ENCODE data around the gene CAB39.

CAB39 gene

DNA sequence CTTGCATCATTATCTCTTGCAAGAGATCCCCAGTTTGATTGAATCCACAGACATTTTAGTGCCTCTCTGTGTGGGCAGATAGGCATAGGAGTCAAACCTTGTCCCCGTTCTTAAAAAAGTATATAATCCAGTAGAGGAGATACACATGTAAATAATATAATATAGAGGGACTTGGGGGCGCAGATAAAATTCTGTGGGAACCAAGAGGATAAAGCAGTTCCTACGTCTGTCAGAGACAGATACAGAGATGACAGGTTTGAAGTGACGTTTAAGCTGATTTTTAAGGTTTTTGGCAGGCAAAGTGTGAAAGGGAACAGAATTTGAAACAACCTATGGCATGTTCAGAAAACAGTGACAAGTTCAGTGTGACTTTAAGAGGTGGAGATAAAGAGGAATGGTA, 63.1 kb downstream of the CAB39 start:
- Mint-ChIP-seq H3K27me3 (ENCODE audit: low read depth, poor library complexity) (no peaks in the 10 kb centered on the region), H3K4me1 (peaks cover 18% of the 10 kb centered on the region), H3K9me3 (no peaks in the 10 kb centered on the region), H3K27ac (no peak overlapping the region), H3K36me3 (ENCODE audit: low read depth) (peaks cover 77% of the 10 kb centered on the region), H3K4me3 (no peak overlapping the region)
- DNase-seq: no peak
- TF ChIP-seq, protein P1, sequence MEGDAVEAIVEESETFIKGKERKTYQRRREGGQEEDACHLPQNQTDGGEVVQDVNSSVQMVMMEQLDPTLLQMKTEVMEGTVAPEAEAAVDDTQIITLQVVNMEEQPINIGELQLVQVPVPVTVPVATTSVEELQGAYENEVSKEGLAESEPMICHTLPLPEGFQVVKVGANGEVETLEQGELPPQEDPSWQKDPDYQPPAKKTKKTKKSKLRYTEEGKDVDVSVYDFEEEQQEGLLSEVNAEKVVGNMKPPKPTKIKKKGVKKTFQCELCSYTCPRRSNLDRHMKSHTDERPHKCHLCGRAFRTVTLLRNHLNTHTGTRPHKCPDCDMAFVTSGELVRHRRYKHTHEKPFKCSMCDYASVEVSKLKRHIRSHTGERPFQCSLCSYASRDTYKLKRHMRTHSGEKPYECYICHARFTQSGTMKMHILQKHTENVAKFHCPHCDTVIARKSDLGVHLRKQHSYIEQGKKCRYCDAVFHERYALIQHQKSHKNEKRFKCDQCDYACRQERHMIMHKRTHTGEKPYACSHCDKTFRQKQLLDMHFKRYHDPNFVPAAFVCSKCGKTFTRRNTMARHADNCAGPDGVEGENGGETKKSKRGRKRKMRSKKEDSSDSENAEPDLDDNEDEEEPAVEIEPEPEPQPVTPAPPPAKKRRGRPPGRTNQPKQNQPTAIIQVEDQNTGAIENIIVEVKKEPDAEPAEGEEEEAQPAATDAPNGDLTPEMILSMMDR (IDR thresholded peaks at IDR 0.05): no peak

DNA sequence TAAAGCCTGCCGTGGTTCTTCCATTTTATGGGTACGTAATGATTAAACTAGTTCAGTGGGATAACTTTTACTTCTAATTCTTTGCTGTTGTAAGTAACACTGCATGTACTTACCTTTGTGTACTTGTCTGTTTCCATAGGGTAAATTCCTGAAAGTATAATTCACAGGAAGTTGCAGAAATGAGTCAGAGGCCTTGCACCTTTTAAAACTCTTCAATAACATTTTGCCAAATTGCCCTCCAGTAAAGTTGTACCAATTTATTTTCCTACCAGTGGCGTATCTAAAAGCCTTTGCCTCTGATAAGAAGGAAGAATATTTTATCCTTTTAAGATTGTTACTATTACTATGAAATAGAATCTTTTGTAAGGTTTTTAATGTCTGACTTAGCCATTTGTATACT, 65.1 kb downstream of the CAB39 start:
- Mint-ChIP-seq H3K36me3 (ENCODE audit: low read depth) (peaks cover 77% of the 10 kb centered on the region), H3K4me1 (peaks cover 28% of the 10 kb centered on the region), H3K27ac (no peak overlapping the region), H3K4me3 (no peak overlapping the region), H3K27me3 (ENCODE audit: low read depth, poor library complexity) (no peaks in the 10 kb centered on the region), H3K9me3 (peaks cover 11% of the 10 kb centered on the region)
- DNase-seq: no peak
- TF ChIP-seq, protein P1 (IDR thresholded peaks at IDR 0.05): no peak

DNA sequence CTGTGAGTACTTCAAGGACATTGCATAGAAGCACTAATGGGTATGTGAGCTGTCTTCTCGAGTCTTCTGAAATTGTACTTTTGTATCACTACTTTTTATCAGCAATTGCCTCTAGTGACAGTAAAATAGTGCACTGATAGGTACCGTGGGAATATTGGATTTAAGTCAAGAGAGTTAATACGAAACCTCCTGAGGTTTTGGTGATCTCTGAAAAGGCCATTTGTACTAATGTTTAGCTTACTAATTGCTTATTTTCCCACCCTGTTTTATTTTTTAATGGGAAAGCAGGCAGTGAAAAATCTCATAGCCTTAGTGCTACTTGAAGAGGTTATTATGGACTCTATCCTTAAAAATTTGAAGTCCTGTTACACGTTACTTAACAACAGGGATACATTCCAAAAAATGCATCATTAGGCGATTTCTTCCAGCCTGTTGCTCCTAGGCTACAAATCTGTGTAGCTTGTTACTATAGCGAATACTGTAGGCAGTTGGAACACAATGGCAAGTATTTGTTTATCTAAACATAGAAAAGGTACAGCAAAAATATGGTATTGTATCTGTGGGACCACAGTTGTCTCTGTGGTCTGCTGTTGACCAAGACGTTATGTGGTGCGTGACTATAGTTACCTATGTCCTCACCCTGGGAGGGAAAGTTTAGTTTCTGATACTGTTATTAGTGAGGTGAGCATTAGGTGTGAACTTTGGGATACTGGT, 65.9 kb downstream of the CAB39 start:
- Mint-ChIP-seq H3K36me3 (ENCODE audit: low read depth) (peaks cover 77% of the 10 kb centered on the region), H3K9me3 (peaks cover 18% of the 10 kb centered on the region), H3K27ac (peak overlapping the region; percentile 53), H3K27me3 (ENCODE audit: low read depth, poor library complexity) (no peaks in the 10 kb centered on the region), H3K4me1 (peaks cover 28% of the 10 kb centered on the region), H3K4me3 (no peak overlapping the region)
- TF ChIP-seq, protein P1 (IDR thresholded peaks at IDR 0.05): no peak
- DNase-seq: no peak

DNA sequence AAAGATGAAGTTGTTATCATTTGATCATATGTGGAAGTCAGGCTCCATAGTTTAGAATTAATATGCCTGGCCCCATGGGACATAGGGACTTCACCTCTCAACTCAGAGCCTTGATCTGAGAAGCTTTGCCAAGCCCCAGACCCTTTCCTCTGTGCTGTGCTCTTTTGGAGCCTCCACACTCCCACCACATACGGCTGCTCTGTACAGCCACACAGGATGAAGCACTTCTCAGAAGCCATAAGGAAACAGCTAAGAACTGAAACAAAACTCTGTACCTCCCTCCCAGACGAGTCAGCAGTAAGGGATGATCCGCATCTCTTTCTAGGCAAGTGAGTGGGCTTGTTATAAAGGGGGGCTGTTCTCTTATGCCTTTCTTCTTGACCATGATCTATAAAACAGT, 66.5 kb downstream of the CAB39 start:
- DNase-seq: no peak
- TF ChIP-seq, protein P1 (IDR thresholded peaks at IDR 0.05): no peak
- peaks cover 28% of the 10 kb centered on the region for H3K4me1 Mint-ChIP-seq
- H3K4me3 Mint-ChIP-seq: no peak overlapping the region
- peaks cover 78% of the 10 kb centered on the region for H3K36me3 Mint-ChIP-seq (ENCODE audit: low read depth)
- peak overlapping the region; percentile 52 for H3K27ac Mint-ChIP-seq
- H3K9me3 Mint-ChIP-seq: peaks cover 24% of the 10 kb centered on the region
- no peaks in the 10 kb centered on the region for H3K27me3 Mint-ChIP-seq (ENCODE audit: low read depth, poor library complexity)

DNA sequence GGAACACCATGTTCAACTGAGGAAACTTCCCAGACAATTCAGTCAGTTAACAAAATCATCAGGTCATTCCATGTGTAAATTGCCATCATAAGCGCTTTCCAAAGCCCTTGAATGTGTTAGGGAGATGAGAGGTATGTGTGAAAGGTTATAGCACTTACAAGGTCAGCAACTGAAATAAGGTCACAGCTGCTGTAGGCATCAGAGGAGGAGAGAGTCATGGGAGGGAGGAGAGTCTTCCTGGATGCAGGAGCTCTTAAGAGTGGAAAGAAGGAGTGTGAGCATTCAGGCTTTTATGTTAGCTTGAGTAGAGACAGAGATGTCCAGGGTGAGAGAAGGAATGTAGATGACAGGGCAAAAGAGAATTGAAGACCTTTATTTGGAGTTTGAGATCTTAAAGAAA, 67.0 kb downstream of the CAB39 start:
- DNase-seq: no peak
- peak overlapping the region; percentile 60 for H3K27ac Mint-ChIP-seq
- peaks cover 28% of the 10 kb centered on the region for H3K4me1 Mint-ChIP-seq
- peaks cover 29% of the 10 kb centered on the region for H3K9me3 Mint-ChIP-seq
- TF ChIP-seq, protein P1 (IDR thresholded peaks at IDR 0.05): no peak
- H3K27me3 Mint-ChIP-seq (ENCODE audit: low read depth, poor library complexity): no peaks in the 10 kb centered on the region
- peaks cover 80% of the 10 kb centered on the region for H3K36me3 Mint-ChIP-seq (ENCODE audit: low read depth)
- no peak overlapping the region for H3K4me3 Mint-ChIP-seq
